Measurements from ENCODE around the gene CRYBG1. TPM values are rescaled to one million over a fixed set of nuclear protein-coding genes. Genes with fewer than 3 reads are reported as not detected.

The CRYBG1 gene
- total RNA-seq, 1 experiment from 2014 or later, result 45.2 TPM

DNA sequence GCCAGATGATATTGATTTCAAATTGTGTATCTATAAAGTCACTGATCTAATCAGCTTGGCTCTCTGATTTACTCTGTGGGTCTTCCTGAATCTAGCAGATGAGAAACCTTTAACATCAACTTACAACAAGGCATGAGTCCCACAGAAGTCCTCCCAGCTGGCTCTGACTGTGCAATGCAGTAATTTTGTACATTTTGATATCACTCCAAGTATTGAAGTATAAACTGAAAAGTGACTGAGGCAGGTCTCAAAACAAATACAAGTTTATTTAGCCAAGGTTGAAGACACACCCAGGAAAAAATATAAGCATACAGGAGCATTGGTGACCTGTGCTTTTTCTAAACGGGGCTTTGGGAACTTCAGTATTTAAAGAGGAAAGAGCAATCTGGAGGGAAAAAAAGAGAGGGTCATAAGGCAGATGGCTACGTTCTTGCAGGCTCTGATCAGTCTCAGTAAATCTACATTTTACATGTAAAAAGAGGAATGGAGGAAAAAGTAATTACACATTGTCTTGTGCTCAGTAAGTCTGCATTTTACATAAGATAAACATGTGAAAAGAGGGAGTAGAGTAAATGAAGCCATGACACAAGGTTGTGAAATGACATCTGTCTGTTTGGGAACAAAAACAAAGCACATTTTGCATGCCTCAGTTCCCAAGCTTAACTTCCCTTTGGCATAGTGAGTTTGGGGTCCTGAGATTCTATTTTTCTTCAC is 59.5 kb downstream of the CRYBG1 start:
- no peak for DNase-seq (ENCODE audit: low spot score)

DNA sequence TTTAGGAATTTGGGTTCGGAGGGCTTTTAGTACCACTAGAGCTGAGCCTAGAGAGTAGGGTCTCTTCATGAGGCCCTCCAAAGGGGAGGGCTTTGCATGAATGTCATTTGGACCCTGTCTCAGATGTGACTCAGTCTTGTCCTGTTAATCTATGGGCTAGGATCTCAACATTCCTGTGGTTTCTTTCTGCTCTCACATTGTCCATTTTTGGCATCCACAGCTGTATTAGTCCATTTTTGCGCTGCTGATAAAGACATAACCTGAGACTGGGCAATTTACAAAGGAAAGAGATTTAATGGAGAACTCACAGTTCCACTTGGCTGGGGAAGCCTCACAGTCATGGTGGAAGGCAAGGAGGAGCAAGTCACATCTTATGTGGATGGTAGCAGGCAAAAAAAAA is 61.0 kb downstream of the CRYBG1 start:
- DNase-seq (ENCODE audit: low spot score), result peak; percentile 68

GRCh38 chr6:106422534-106422933 is 62.0 kb downstream of the CRYBG1 start:
- no peak for DNase-seq (ENCODE audit: low spot score)

GRCh38 chr6:106425382-106425781 is 64.9 kb downstream of the CRYBG1 start:
- no peak for DNase-seq (ENCODE audit: low spot score)

DNA sequence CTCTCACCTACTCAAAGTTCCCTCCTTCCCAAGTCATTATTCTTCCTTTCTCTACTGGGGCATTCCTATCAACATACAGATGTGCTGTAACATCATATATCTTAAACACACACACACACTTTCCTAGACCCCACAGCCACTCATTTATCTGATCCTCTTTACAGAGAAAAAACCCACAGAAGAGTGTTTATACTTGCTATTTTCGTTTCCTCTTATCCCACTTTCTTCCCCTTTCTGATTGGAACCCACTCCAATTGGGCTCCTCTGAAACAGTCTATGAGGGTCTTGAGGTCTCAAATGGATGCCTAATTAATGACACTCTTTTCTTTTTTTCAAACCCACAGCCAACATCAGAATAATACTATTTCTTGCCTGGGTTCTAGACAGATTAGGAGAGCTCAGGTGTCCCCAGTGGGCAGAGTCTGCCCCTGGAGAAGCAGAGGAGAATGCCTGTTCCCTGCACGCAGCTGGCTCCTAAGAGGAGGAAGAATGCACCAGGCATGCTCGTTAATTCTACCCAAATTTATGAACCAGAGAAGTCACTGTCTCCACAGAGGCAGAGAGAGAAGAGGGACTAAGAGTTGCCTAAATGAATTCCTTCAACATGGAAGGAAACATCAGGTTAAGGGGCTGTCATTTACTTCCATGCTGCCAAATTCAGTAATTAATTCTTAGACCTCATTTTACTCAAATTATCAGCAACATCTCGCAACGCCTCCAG is 65.9 kb downstream of the CRYBG1 start:
- DNase-seq (ENCODE audit: low spot score), result no peak

DNA sequence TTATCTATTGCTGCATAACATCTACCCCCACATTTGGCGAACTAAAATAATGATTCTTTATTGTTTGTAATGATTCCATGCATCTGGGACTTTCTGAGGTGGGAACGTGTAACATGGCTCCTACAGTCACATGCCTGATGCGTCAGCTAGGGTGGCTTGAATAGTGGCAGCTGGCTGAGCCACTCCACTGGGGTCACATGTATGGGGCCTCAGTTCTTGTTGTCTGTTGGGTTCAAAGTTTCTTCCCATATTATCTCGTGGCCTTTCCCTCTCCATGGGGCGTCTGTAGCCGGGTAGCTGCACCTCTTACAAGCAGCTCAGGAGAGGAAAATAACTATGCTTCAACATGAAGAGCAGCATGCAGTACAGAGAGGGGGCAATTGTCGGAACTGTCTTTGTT is 69.9 kb downstream of the CRYBG1 start:
- no peak for DNase-seq (ENCODE audit: low spot score)

DNA sequence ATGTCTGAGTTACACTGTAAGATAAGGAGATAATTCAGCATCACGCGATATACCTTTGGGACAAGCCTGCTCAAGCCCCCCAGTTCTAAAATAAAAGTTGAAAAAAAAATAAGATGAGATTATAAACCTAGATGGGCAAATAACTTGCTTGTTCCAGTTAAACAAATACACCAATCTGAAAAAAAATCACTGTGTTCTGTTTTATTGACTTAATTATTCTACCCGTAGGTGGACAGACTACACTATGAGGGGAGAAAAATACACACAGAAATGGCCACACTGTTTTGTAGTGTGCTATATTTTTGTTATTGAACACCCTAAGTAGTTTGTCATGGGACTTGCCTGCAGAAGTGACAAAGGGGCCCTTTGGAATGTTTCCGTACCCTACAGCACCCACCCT is 70.9 kb downstream of the CRYBG1 start:
- DNase-seq (ENCODE audit: low spot score), result no peak

DNA sequence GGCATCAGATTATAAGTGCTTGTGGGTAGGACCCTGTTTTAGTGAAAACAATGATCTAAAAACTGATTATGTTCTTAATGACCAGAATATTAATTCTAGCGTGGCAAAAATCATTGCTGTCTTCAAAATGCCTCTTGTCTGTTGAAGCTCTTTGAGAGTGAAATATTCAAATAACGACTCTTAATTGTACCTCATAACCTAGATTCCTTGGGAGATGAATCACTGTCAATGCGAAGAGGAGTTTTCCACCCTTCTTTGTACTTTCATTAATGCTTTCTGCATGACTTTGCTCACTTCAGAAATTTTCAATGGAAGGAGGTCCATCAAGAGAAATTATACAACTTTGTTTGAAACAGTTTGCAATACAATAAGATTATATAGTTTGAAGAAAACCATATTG is 71.5 kb downstream of the CRYBG1 start:
- no peak for DNase-seq (ENCODE audit: low spot score)

GRCh38 chr6:106434530-106434929 is 74.0 kb downstream of the CRYBG1 start:
- DNase-seq (ENCODE audit: low spot score), result no peak

DNA sequence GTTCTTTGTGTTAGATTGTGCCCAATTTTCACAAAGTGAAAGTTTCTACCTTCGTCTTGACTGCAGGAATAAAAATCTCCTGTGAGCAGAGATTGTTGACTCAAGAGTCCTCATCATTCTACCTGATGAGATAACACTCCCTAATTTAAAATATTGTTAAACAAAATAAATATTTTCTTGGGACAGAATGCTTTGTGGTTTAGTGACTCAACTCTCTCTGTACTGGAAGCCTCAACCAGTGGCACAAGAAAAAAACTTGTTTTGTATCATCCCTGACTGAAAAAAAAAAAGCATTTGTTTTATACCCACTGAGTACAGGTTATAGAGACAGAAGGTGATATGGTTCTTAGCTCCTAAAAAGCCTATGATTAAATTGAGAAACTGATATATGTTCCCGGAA is 78.9 kb downstream of the CRYBG1 start:
- peak; percentile 44 for DNase-seq (ENCODE audit: low spot score)

DNA sequence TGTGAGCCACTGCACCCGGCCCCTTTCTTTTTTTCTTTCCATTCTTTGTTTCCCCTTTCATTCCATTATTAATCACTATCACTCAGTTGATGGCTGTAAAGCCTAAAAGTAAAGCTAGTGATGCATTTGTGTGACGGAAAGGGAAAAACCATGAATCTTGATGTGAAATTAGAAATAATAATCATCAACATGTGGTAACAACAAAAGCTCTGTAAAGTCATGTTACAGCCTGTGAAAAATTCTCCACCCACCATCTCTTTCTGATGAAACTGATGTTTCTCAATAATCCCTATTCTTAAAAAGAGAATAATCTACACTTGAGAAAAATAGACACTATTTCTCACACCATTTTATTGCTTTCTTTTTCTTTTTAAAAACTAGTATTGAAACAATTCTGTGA is 80.0 kb downstream of the CRYBG1 start:
- DNase-seq (ENCODE audit: low spot score), result no peak

GRCh38 chr6:106442395-106442794 is 81.9 kb downstream of the CRYBG1 start:
- no peak for DNase-seq (ENCODE audit: low spot score)

DNA sequence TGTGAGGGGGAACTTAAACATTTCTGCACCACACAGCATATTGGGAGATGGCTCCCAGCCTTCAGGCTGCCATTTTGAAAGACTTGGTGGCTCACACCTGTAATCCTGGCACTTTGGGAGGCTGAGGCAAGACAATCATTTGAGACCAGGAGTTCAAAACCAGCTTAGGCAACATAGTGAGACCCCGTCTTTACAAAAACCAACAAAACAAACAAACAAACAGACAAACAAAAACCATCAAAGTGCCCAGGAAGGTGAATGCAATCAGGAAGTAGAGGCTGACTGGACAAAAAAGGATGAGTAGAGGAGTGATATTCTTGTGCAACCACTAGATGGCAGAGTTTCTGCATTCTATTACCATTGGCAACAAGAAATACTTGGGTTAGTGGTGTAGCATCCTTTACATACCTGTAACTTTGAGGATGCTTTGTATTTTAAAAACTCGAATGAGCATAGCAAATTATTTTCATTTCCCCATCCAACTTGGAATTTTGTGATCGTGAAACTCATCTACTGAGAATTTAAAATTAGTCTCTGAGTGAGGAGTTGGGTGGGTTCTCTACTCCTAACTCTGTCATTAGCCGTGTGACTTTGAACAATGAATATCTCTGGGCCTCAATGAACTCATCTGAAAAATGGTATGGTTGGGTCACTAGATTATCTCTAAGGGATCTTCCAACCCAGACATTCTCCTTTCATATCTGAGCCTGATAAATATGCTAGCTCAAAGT is 84.4 kb downstream of the CRYBG1 start:
- peak; percentile 68 for DNase-seq (ENCODE audit: low spot score)

DNA sequence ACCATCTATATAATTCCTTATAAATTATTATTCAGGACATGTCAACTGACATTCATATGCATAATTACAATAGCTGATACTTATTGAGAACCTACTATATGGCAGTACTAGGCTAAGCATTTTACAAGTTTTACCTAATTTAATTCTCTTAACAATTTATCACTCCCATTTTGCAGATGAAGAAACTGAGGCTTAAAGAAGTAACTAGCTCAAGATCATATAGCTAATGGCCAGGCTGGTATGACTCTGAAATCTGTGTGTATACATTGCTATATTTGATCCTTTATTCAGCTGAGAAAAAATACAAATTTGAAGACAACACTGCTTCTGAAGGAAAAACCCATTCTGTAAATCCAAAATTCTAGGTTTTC is 85.0 kb downstream of the CRYBG1 start:
- DNase-seq (ENCODE audit: low spot score), result no peak

DNA sequence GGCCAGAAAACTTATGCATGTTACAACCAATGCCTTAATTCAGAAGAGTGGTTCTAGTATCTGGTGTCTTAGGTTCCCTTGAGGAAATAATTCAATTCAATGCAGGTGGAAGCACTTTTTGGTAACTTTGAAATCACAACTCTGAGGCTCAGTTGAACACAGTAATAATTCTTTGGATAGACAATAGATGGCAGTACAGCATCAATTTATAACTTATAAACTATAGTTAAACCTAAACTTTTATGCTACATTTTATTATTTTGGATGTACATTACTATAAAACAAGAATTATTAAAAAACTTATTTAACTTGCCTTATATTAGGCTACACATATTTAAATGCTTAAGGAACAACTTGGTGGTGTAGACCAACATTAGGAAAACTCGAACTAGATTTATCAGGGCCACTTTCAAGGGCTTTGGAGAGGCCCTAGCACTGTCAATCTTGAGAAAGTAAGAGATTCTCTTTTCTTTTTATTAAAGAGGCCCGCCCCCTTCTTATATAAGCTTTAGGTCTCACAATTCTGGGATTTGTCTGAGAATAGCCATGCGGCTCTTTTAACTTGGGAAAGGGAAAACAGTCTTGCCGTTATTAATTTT is 85.9 kb downstream of the CRYBG1 start:
- peak; percentile 9 for DNase-seq (ENCODE audit: low spot score)

GRCh38 chr6:106446983-106447382 is 86.5 kb downstream of the CRYBG1 start:
- no peak for DNase-seq (ENCODE audit: low spot score)

GRCh38 chr6:106448000-106448426 is 87.5 kb downstream of the CRYBG1 start:
- no peak for DNase-seq (ENCODE audit: low spot score)

DNA sequence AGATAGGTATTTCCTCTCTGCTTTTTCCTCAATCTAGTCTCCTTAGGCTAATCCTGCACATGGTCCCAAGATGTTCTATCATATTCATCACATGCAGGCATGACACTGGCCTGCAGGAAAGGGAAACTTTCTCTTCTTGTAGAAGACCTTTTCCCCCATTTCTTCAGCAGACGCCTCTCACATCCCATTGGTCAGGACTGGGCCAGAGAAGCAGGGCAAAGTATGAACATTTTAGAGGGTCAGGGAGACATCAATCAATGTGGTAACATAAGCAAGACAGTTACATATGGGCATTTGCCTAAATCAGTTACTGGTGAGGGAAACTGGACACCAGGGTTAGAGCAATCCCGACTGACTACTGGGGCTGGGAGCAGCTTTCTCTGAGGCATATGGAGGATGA is 90.1 kb downstream of the CRYBG1 start:
- DNase-seq (ENCODE audit: low spot score), result no peak

DNA sequence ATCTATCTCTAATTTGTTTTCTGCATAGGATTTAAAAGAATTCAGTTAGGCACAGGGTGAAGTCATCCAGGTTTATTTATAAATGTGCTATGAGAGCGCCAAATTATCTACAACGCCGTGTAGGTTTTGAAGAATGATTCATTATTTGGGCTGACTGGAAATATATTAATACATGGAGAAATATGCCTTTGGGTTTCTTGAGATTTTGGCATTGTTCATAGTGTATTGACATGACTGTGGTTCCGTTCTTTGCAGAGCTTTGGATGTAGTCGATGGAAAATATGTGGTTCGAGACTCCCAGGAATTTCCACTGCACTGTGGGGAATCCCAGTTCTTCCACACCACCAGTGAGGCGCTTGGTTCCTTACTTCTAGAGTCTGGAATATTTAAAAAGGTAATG is 90.9 kb downstream of the CRYBG1 start:
- DNase-seq (ENCODE audit: low spot score), result no peak

DNA sequence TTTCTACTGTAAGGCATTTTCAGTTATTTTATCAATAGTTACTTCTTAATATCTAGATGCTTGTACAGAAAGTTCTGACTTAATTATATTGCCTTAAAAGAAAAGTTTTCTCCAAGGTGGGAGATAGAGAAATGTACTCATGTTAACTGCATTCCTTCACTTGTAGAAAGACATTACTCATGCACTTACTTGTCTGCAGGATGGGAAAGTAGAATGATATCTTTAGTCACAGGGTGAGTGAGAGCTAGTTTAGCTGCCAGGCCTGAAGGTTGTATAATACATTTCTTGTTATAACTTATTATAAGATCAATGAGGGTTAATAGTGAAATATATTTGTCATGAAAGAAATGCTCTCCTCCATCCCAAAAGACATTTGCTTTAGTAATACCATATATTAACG is 92.1 kb downstream of the CRYBG1 start:
- no peak for DNase-seq (ENCODE audit: low spot score)

DNA sequence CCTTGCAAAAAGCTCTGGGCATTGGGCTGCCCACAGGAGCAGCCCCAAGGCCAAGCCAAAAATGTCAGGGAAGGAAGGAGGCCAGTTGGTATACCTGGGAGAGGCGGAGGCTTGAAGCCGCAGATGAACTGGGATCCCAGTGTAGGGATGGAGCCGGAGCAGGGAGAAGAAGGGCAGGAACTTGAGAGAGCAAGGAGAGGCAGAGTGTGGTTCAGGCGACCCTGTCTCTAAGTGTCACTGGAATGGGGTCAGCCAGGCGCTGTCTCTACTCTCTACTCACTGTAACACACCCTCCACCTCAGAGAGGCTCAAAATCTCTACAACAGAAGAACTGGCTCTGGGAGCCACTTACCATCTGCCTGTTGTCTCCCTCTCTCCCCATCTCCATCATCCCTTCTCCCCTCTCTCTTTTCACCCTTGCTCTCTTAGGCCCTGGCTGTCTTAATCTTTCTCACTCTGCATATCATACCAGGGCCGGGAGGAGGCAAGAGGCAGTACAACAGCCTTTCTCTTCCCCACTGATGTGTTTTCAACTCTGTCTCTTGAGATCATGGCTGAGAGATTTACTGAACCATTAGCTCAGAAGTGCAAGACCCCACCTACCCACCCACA is 93.3 kb downstream of the CRYBG1 start:
- DNase-seq (ENCODE audit: low spot score), result no peak

- DNase-seq (ENCODE audit: low spot score), result no peak
These were observed 96.2 kb downstream of the CRYBG1 start for GRCh38 chr6:106456756-106457155.
